ENCODE data around the gene DCP1B.

Gene DCP1B

GRCh38 chr12:2017546-2018337 is 13.5 kb upstream of the DCP1B start:
- DNase-seq (ENCODE audit: low read depth in 1 of 2, low spot score in 1 of 2) = no peak

GRCh38 chr12:2016862-2017545 is 12.7 kb upstream of the DCP1B start:
- DNase-seq (ENCODE audit: low read depth in 1 of 2, low spot score in 1 of 2) = no peak

GRCh38 chr12:2014231-2014630 is 10.0 kb upstream of the DCP1B start:
- no peak for DNase-seq (ENCODE audit: low read depth in 1 of 2, low spot score in 1 of 2)

- no peak for DNase-seq (ENCODE audit: low read depth in 1 of 2, low spot score in 1 of 2)
Observed at GRCh38 chr12:2013527-2014223, 9.4 kb upstream of the DCP1B start.

GRCh38 chr12:2013086-2013485 is 8.8 kb upstream of the DCP1B start:
- no peak for DNase-seq (ENCODE audit: low read depth in 1 of 2, low spot score in 1 of 2)

GRCh38 chr12:2011643-2012607 is 7.7 kb upstream of the DCP1B start:
- DNase-seq (ENCODE audit: low read depth in 1 of 2, low spot score in 1 of 2) = no peak

- DNase-seq (ENCODE audit: low read depth in 1 of 2, low spot score in 1 of 2) = no peak
Observed at GRCh38 chr12:2009623-2010022, 5.4 kb upstream of the DCP1B start.

- DNase-seq (ENCODE audit: low read depth in 1 of 2, low spot score in 1 of 2) = no peak
Observed at GRCh38 chr12:2008677-2009076, 4.4 kb upstream of the DCP1B start.

- no peak for DNase-seq (ENCODE audit: low read depth in 1 of 2, low spot score in 1 of 2)
Observed at GRCh38 chr12:2003676-2004112, 563 bp downstream of the DCP1B start.

GRCh38 chr12:1995205-1995896 is 8.9 kb downstream of the DCP1B start:
- DNase-seq (ENCODE audit: low read depth in 1 of 2, low spot score in 1 of 2) = no peak

GRCh38 chr12:1994429-1995143 is 9.7 kb downstream of the DCP1B start:
- no peak for DNase-seq (ENCODE audit: low read depth in 1 of 2, low spot score in 1 of 2)

GRCh38 chr12:1993871-1994371 is 10.3 kb downstream of the DCP1B start:
- no peak for DNase-seq (ENCODE audit: low read depth in 1 of 2, low spot score in 1 of 2)

- DNase-seq (ENCODE audit: low read depth in 1 of 2, low spot score in 1 of 2) = no peak
Observed at GRCh38 chr12:1993341-1993740, 10.9 kb downstream of the DCP1B start.

- DNase-seq (ENCODE audit: low read depth in 1 of 2, low spot score in 1 of 2) = no peak
Observed at GRCh38 chr12:1992732-1993131, 11.5 kb downstream of the DCP1B start.

GRCh38 chr12:1989111-1989510 is 15.1 kb downstream of the DCP1B start:
- no peak for DNase-seq (ENCODE audit: low read depth in 1 of 2, low spot score in 1 of 2)

GRCh38 chr12:1984759-1985158 is 19.5 kb downstream of the DCP1B start:
- DNase-seq (ENCODE audit: low read depth in 1 of 2, low spot score in 1 of 2) = no peak

- DNase-seq (ENCODE audit: low read depth in 1 of 2, low spot score in 1 of 2) = no peak
Observed at GRCh38 chr12:1980282-1980681, 24.0 kb downstream of the DCP1B start.

GRCh38 chr12:1978078-1978862 is 26.0 kb downstream of the DCP1B start:
- DNase-seq (ENCODE audit: low read depth in 1 of 2, low spot score in 1 of 2) = no peak

GRCh38 chr12:1977588-1977987 is 26.7 kb downstream of the DCP1B start:
- no peak for DNase-seq (ENCODE audit: low read depth in 1 of 2, low spot score in 1 of 2)
